GM23338 (cell line): Measurements from ENCODE around the gene RAB11FIP2.

Experiments used
- CREB1 ChIP-seq: fragments of 250-450 bp; sonication (Bioruptor Pico); IDR thresholded peaks from 2 replicates; pipeline ENCODE4 v1.5.0; 2020; ENCODE audit warnings: low read depth, mild to moderate bottlenecking, moderate library complexity
- ETS1 ChIP-seq: IDR thresholded peaks from 2 replicates; pipeline ENCODE4 v1.6.1; 2016; ENCODE audit warnings: antibody characterized with exemption
- EZH2 ChIP-seq: fragments of 200-600 bp; sonication (generic); IDR thresholded peaks from one replicate; pipeline ENCODE4 v1.8.0; 2017; ENCODE audit warnings: antibody characterized with exemption, mild to moderate bottlenecking, low read depth; ENCODE audit not compliant: unreplicated experiment
- EZH2phosphoT487 ChIP-seq: fragments of 200-600 bp; sonication (generic); IDR thresholded peaks from one replicate; pipeline ENCODE4 v1.8.1; 2018; ENCODE audit warnings: antibody characterized with exemption; ENCODE audit not compliant: unreplicated experiment
- JUNB ChIP-seq: IDR thresholded peaks from one replicate; pipeline ENCODE4 v1.6.1; 2016; ENCODE audit warnings: antibody characterized with exemption; ENCODE audit not compliant: unreplicated experiment
- POLR2AphosphoS5 ChIP-seq: IDR thresholded peaks from 2 replicates; pipeline ENCODE4 v1.6.1; 2016; ENCODE audit warnings: antibody characterized with exemption, low read depth
- ZNF331 ChIP-seq: fragments of 250-450 bp; sonication (Bioruptor Pico); IDR thresholded peaks from 2 replicates; pipeline ENCODE4 v1.5.0; 2020; ENCODE audit warnings: low read depth, mild to moderate bottlenecking, moderate library complexity
- TF ChIP-seq, protein P1 (sequence below), 2 experiments: fragments of 200-600 bp in 1 of 2; sonication (generic) in 1 of 2; conservative IDR thresholded peaks; 2 replicates each; pipeline versions ENCODE4 v1.5.1 to v1.6.1; 2016 to 2017; ENCODE audit warnings: antibody characterized with exemption in 2 of 2, low read depth in 2 of 2, mild to moderate bottlenecking in 2 of 2, moderate library complexity in 1 of 2
- TF ChIP-seq, protein P2 (sequence below): IDR thresholded peaks from one replicate; pipeline ENCODE4 v1.6.1; 2018; ENCODE audit warnings: antibody characterized with exemption; ENCODE audit not compliant: unreplicated experiment

DNA sequence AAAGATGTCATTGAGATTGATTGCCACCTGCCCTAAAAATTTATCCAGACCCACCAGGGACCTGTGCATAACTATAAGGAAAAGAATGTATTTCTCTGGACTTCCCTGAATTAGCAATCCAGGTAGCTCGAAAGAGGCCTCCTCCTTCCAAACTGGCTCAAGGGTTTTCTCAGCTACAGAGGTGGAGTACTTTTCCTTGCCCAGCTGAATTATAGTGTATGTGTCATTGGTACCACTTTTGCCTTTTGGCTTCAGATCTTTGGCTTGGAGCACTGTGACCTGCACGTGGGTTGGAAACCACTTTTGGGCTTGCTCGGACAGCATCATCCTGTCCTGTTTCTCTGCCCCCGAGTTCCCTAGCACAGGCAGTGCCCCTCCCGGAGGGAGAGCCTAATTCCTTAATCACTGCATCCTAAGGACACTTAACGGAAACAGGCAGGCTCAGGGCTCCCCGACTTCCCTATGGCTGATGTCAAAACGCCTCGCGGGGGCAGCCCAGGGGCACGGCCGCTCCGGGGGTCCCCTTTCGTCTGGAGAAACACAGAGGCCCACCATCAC is 825 bp downstream of the RAB11FIP2 start:
- TF ChIP-seq POLR2AphosphoS5 (no peak), EZH2phosphoT487 (no peak), ETS1 (no peak), JUNB (no peak), ZNF331 (CRISPR knock-in tag) (no peak), EZH2 (no peak), CREB1 (CRISPR knock-in tag) (no peak)
- TF ChIP-seq, protein P1, sequence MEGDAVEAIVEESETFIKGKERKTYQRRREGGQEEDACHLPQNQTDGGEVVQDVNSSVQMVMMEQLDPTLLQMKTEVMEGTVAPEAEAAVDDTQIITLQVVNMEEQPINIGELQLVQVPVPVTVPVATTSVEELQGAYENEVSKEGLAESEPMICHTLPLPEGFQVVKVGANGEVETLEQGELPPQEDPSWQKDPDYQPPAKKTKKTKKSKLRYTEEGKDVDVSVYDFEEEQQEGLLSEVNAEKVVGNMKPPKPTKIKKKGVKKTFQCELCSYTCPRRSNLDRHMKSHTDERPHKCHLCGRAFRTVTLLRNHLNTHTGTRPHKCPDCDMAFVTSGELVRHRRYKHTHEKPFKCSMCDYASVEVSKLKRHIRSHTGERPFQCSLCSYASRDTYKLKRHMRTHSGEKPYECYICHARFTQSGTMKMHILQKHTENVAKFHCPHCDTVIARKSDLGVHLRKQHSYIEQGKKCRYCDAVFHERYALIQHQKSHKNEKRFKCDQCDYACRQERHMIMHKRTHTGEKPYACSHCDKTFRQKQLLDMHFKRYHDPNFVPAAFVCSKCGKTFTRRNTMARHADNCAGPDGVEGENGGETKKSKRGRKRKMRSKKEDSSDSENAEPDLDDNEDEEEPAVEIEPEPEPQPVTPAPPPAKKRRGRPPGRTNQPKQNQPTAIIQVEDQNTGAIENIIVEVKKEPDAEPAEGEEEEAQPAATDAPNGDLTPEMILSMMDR (conservative IDR thresholded peaks at IDR 0.05; ENCODE audit: low read depth in 2 of 2): no peak
- TF ChIP-seq, protein P2, sequence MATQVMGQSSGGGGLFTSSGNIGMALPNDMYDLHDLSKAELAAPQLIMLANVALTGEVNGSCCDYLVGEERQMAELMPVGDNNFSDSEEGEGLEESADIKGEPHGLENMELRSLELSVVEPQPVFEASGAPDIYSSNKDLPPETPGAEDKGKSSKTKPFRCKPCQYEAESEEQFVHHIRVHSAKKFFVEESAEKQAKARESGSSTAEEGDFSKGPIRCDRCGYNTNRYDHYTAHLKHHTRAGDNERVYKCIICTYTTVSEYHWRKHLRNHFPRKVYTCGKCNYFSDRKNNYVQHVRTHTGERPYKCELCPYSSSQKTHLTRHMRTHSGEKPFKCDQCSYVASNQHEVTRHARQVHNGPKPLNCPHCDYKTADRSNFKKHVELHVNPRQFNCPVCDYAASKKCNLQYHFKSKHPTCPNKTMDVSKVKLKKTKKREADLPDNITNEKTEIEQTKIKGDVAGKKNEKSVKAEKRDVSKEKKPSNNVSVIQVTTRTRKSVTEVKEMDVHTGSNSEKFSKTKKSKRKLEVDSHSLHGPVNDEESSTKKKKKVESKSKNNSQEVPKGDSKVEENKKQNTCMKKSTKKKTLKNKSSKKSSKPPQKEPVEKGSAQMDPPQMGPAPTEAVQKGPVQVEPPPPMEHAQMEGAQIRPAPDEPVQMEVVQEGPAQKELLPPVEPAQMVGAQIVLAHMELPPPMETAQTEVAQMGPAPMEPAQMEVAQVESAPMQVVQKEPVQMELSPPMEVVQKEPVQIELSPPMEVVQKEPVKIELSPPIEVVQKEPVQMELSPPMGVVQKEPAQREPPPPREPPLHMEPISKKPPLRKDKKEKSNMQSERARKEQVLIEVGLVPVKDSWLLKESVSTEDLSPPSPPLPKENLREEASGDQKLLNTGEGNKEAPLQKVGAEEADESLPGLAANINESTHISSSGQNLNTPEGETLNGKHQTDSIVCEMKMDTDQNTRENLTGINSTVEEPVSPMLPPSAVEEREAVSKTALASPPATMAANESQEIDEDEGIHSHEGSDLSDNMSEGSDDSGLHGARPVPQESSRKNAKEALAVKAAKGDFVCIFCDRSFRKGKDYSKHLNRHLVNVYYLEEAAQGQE: no peak
